ENCODE results near the gene MARK4.
A peak's percentile ranks its signal among the peaks of the same experiment; 100 is the strongest.

MARK4 gene

DNA sequence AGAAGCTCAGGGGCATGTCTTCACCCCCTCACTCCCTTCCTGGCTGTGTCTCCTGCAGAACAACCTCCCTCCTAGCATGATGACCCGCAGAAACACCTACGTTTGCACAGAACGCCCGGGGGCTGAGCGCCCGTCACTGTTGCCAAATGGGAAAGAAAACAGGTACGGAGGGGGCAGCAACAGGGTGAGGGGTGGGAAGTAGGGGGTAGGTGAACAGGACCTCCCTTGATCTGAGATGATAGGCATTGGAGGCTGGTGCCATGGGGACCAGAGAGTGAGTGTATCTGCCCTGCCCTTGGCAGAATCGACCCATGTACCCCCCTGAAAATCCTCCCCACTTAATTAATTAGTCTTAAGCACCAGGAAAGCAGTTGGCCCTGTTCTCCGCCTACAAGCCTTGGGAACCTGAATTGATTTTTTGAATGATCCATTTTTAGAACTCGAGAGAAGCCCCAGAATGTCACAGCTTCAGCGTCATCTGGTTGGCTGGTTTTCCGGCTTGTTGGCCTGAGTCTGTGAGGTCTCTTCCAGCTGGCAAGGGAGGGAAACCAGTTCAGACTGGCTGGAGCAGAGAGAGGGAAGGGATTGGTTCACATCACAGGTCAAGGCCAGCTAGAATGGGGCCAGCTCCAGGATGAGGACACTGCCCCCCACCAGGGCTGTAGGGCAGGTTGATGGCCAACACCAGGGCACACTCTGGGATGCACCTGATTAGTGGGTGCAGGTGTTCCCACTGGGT, 43.4 kb downstream of the MARK4 start:
- 96% methylated on average over 4 of the region's 12 CpGs for WGBS (ENCODE audit: insufficient coverage)

GRCh38 chr19:45295873-45296272, 44.8 kb downstream of the MARK4 start:
- H3K4me1 ChIP-seq (ENCODE audit: control extremely low read depth in 1 of 4, control insufficient read depth in 4 of 4, insufficient read depth in 4 of 4, low read length in 3 of 4): peaks cover 0 to 5% (median 0%) of the 10 kb centered on the region in 4 experiments
- POLR2A ChIA-PET: no interaction called here
- H3K9me3 ChIP-seq (ENCODE audit: control extremely low read depth in 1 of 5, control insufficient read depth in 4 of 5, insufficient read depth in 2 of 5, low read depth in 1 of 5, low read length in 4 of 5): peaks cover 0 to 6% (median 3%) of the 10 kb centered on the region in 5 experiments
- H3K27me3 ChIP-seq (replicated peaks in 2 of 5; ENCODE audit: control insufficient read depth in 4 of 5, insufficient read depth in 5 of 5, low read length in 4 of 5): no peaks in the 10 kb centered on the region
- H3K36me3 ChIP-seq (ENCODE audit: control insufficient read depth in 4 of 4, insufficient read depth in 4 of 4, low read length in 3 of 4): peaks cover 7 to 58% (median 27%) of the 10 kb centered on the region in 4 experiments
- no peak overlapping the region for H3K27ac ChIP-seq (ENCODE audit: insufficient read depth in 1 of 2, low read depth in 1 of 2, low read length in 2 of 2, poor library complexity in 1 of 2, severe bottlenecking in 2 of 2)
- no peak overlapping the region for H3K4me3 ChIP-seq (ENCODE audit: control insufficient read depth in 1 of 7, extremely low read depth in 1 of 7, insufficient read depth in 4 of 7, low read depth in 2 of 7, low read length in 6 of 7)
- CTCF ChIA-PET: no interaction called here
- DNase-seq: no peak

More for the DNA sequence above, 43.4 kb downstream of the MARK4 start:
- Histone ChIP-seq H3K9me3 (ENCODE audit: control extremely low read depth in 1 of 5, control insufficient read depth in 4 of 5, insufficient read depth in 2 of 5, low read depth in 1 of 5, low read length in 4 of 5) (peaks cover 0 to 6% (median 3%) of the 10 kb centered on the region in 5 experiments), H3K27ac (ENCODE audit: insufficient read depth in 1 of 2, low read depth in 1 of 2, low read length in 2 of 2, poor library complexity in 1 of 2, severe bottlenecking in 2 of 2) (no peak overlapping the region), H3K4me1 (ENCODE audit: control extremely low read depth in 1 of 4, control insufficient read depth in 4 of 4, insufficient read depth in 4 of 4, low read length in 3 of 4) (no peaks in the 10 kb centered on the region), H3K27me3 (replicated peaks in 2 of 5; ENCODE audit: control insufficient read depth in 4 of 5, insufficient read depth in 5 of 5, low read length in 4 of 5) (no peaks in the 10 kb centered on the region), H3K4me3 (ENCODE audit: control insufficient read depth in 1 of 7, extremely low read depth in 1 of 7, insufficient read depth in 4 of 7, low read depth in 2 of 7, low read length in 6 of 7) (no peak overlapping the region), H3K36me3 (ENCODE audit: control insufficient read depth in 4 of 4, insufficient read depth in 4 of 4, low read length in 3 of 4) (peaks cover 7 to 57% (median 32%) of the 10 kb centered on the region in 4 experiments)
- no peak for DNase-seq
- ChIA-PET CTCF (no interaction called here), POLR2A (no interaction called here)

DNA sequence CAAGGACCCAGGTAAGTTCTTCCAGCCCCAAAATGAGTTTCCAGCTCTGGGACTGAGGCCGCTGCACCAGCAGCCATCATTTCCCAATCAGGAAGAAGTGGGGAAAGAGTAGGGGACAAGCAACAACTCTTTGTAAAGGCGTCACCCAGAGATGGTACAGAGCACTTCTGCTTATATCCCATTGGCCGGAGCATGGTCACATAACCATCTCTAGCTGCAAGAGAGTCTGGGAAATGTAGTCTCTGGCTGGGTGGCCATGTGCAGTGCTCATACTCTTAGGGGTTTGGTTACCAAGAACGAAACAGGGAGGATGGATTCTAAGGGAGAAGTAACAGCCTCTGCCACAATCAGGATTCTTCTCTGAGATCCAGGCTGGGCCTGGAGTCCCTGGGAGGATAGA, 45.3 kb downstream of the MARK4 start:
- no peak overlapping the region for H3K27ac ChIP-seq (ENCODE audit: insufficient read depth in 1 of 2, low read depth in 1 of 2, low read length in 2 of 2, poor library complexity in 1 of 2, severe bottlenecking in 2 of 2)
- WGBS (ENCODE audit: insufficient coverage): 97% methylated on average over 4 of the region's 4 CpGs
- peaks cover 0 to 5% (median 0%) of the 10 kb centered on the region in 4 experiments for H3K4me1 ChIP-seq (ENCODE audit: control extremely low read depth in 1 of 4, control insufficient read depth in 4 of 4, insufficient read depth in 4 of 4, low read length in 3 of 4)
- peak in 2 of 3 donors; percentile 23 to 43 for DNase-seq
- POLR2A ChIA-PET: no interaction called here
- CTCF ChIA-PET: no interaction called here
- H3K36me3 ChIP-seq (ENCODE audit: control insufficient read depth in 4 of 4, insufficient read depth in 4 of 4, low read length in 3 of 4): peaks cover 7 to 55% (median 25%) of the 10 kb centered on the region in 4 experiments
- H3K27me3 ChIP-seq (replicated peaks in 2 of 5; ENCODE audit: control insufficient read depth in 4 of 5, insufficient read depth in 5 of 5, low read length in 4 of 5): no peaks in the 10 kb centered on the region
- no peak overlapping the region for H3K4me3 ChIP-seq (ENCODE audit: control insufficient read depth in 1 of 7, extremely low read depth in 1 of 7, insufficient read depth in 4 of 7, low read depth in 2 of 7, low read length in 6 of 7)
- peaks cover 0 to 6% (median 3%) of the 10 kb centered on the region in 5 experiments for H3K9me3 ChIP-seq (ENCODE audit: control extremely low read depth in 1 of 5, control insufficient read depth in 4 of 5, insufficient read depth in 2 of 5, low read depth in 1 of 5, low read length in 4 of 5)

DNA sequence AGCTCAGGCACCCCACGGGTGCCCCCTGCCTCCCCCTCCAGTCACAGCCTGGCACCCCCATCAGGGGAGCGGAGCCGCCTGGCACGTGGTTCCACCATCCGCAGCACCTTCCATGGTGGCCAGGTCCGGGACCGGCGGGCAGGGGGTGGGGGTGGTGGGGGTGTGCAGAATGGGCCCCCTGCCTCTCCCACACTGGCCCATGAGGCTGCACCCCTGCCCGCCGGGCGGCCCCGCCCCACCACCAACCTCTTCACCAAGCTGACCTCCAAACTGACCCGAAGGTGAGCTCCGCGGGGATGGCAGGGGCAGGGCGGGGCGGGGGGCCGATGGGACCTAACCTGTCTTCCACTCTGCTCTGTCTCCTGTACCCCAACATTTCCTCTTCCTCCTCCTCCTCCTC, 46.6 kb downstream of the MARK4 start:
- WGBS (ENCODE audit: insufficient coverage): 96% methylated on average over 7 of the region's 18 CpGs
- no peaks in the 10 kb centered on the region for H3K27me3 ChIP-seq (replicated peaks in 2 of 5; ENCODE audit: control insufficient read depth in 4 of 5, insufficient read depth in 5 of 5, low read length in 4 of 5)
- DNase-seq: no peak
- H3K36me3 ChIP-seq (ENCODE audit: control insufficient read depth in 4 of 4, insufficient read depth in 4 of 4, low read length in 3 of 4): peaks cover 7 to 44% (median 19%) of the 10 kb centered on the region in 4 experiments
- no peak overlapping the region for H3K4me3 ChIP-seq (ENCODE audit: control insufficient read depth in 1 of 7, extremely low read depth in 1 of 7, insufficient read depth in 4 of 7, low read depth in 2 of 7, low read length in 6 of 7)
- no peak overlapping the region for H3K27ac ChIP-seq (ENCODE audit: insufficient read depth in 1 of 2, low read depth in 1 of 2, low read length in 2 of 2, poor library complexity in 1 of 2, severe bottlenecking in 2 of 2)
- peaks cover 0 to 5% (median 0%) of the 10 kb centered on the region in 4 experiments for H3K4me1 ChIP-seq (ENCODE audit: control extremely low read depth in 1 of 4, control insufficient read depth in 4 of 4, insufficient read depth in 4 of 4, low read length in 3 of 4)
- CTCF ChIA-PET: no interaction called here
- POLR2A ChIA-PET: no interaction called here
- peaks cover 0 to 4% (median under 1%) of the 10 kb centered on the region in 5 experiments for H3K9me3 ChIP-seq (ENCODE audit: control extremely low read depth in 1 of 5, control insufficient read depth in 4 of 5, insufficient read depth in 2 of 5, low read depth in 1 of 5, low read length in 4 of 5)

- no peak overlapping the region for H3K4me3 ChIP-seq (ENCODE audit: control insufficient read depth in 1 of 7, extremely low read depth in 1 of 7, insufficient read depth in 4 of 7, low read depth in 2 of 7, low read length in 6 of 7)
- 80% methylated on average over 1 of the region's 5 CpGs for WGBS (ENCODE audit: insufficient coverage)
- DNase-seq: no peak
- ChIA-PET POLR2A (no interaction called here), CTCF (no interaction called here)
- peaks cover 7 to 44% (median 19%) of the 10 kb centered on the region in 4 experiments for H3K36me3 ChIP-seq (ENCODE audit: control insufficient read depth in 4 of 4, insufficient read depth in 4 of 4, low read length in 3 of 4)
- peaks cover 0 to 5% (median 0%) of the 10 kb centered on the region in 4 experiments for H3K4me1 ChIP-seq (ENCODE audit: control extremely low read depth in 1 of 4, control insufficient read depth in 4 of 4, insufficient read depth in 4 of 4, low read length in 3 of 4)
- H3K27me3 ChIP-seq (replicated peaks in 2 of 5; ENCODE audit: control insufficient read depth in 4 of 5, insufficient read depth in 5 of 5, low read length in 4 of 5): no peaks in the 10 kb centered on the region
- H3K9me3 ChIP-seq (ENCODE audit: control extremely low read depth in 1 of 5, control insufficient read depth in 4 of 5, insufficient read depth in 2 of 5, low read depth in 1 of 5, low read length in 4 of 5): peaks cover 0 to 4% (median 0%) of the 10 kb centered on the region in 5 experiments
- no peak overlapping the region for H3K27ac ChIP-seq (ENCODE audit: insufficient read depth in 1 of 2, low read depth in 1 of 2, low read length in 2 of 2, poor library complexity in 1 of 2, severe bottlenecking in 2 of 2)
Observed at GRCh38 chr19:45298264-45298663, 47.2 kb downstream of the MARK4 start.

DNA sequence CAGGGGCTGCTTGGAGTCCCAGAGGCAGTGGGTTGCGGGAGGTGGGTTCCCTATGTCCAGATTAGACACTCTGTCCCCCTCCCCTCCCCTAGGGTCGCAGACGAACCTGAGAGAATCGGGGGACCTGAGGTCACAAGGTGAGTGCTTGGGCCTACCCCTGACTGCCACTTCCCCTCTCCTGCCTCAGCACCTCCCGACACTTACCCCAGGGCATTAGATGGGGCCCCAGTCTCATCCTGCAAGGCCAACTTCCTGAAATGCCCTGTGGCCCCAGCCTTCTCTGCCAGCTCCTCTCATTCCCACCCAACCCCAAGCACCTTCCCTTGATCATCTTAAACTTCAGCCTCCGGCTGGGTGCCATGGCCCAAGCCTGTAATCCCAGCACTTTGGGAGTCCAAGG, 48.6 kb downstream of the MARK4 start:
- no peaks in the 10 kb centered on the region for H3K27me3 ChIP-seq (replicated peaks in 2 of 5; ENCODE audit: control insufficient read depth in 4 of 5, insufficient read depth in 5 of 5, low read length in 4 of 5)
- no peaks in the 10 kb centered on the region for H3K9me3 ChIP-seq (ENCODE audit: control extremely low read depth in 1 of 5, control insufficient read depth in 4 of 5, insufficient read depth in 2 of 5, low read depth in 1 of 5, low read length in 4 of 5)
- H3K27ac ChIP-seq (ENCODE audit: insufficient read depth in 1 of 2, low read depth in 1 of 2, low read length in 2 of 2, poor library complexity in 1 of 2, severe bottlenecking in 2 of 2): no peak overlapping the region
- ChIA-PET CTCF (no interaction called here), POLR2A (interaction anchor here (0.6 kb wide), 1 partner anchor 9 kb away, joined by 5 read pairs; no protein-coding TSS in a partner anchor)
- DNase-seq: no peak
- peaks cover 0 to 5% (median 0%) of the 10 kb centered on the region in 4 experiments for H3K4me1 ChIP-seq (ENCODE audit: control extremely low read depth in 1 of 4, control insufficient read depth in 4 of 4, insufficient read depth in 4 of 4, low read length in 3 of 4)
- no peak overlapping the region for H3K4me3 ChIP-seq (ENCODE audit: control insufficient read depth in 1 of 7, extremely low read depth in 1 of 7, insufficient read depth in 4 of 7, low read depth in 2 of 7, low read length in 6 of 7)
- 98% methylated on average over 5 of the region's 6 CpGs for WGBS (ENCODE audit: insufficient coverage)
- peaks cover 5 to 34% (median 19%) of the 10 kb centered on the region in 4 experiments for H3K36me3 ChIP-seq (ENCODE audit: control insufficient read depth in 4 of 4, insufficient read depth in 4 of 4, low read length in 3 of 4)

GRCh38 chr19:45302416-45302815, 51.3 kb downstream of the MARK4 start:
- WGBS (ENCODE audit: insufficient coverage): 97% methylated on average over 22 of the region's 27 CpGs
- Histone ChIP-seq H3K4me3 (ENCODE audit: control insufficient read depth in 1 of 7, extremely low read depth in 1 of 7, insufficient read depth in 4 of 7, low read depth in 2 of 7, low read length in 6 of 7) (no peak overlapping the region), H3K27ac (ENCODE audit: insufficient read depth in 1 of 2, low read depth in 1 of 2, low read length in 2 of 2, poor library complexity in 1 of 2, severe bottlenecking in 2 of 2) (no peak overlapping the region), H3K27me3 (replicated peaks in 2 of 5; ENCODE audit: control insufficient read depth in 4 of 5, insufficient read depth in 5 of 5, low read length in 4 of 5) (peaks cover 0 to 2% (median 0%) of the 10 kb centered on the region in 5 experiments), H3K4me1 (ENCODE audit: control extremely low read depth in 1 of 4, control insufficient read depth in 4 of 4, insufficient read depth in 4 of 4, low read length in 3 of 4) (peaks cover 0 to 5% (median 0%) of the 10 kb centered on the region in 4 experiments), H3K36me3 (ENCODE audit: control insufficient read depth in 4 of 4, insufficient read depth in 4 of 4, low read length in 3 of 4) (peaks cover 0 to 22% (median 10%) of the 10 kb centered on the region in 4 experiments), H3K9me3 (ENCODE audit: control extremely low read depth in 1 of 5, control insufficient read depth in 4 of 5, insufficient read depth in 2 of 5, low read depth in 1 of 5, low read length in 4 of 5) (no peaks in the 10 kb centered on the region)
- POLR2A ChIA-PET: interaction anchor here (1.2 kb wide), 1 partner anchor 13 kb away, joined by 3 read pairs; no protein-coding TSS in a partner anchor
- CTCF ChIA-PET: no interaction called here
- DNase-seq: no peak
